Neuron (in vitro differentiated cells): ENCODE data around the gene NADK.
"Not testable (repeated sequence)": the region's sequence is repeated elsewhere in the genome, so short reads cannot be mapped to it uniquely, and the experiment has no call there.

Source experiments
- H2AFZ ChIP-seq: one replicate; pipeline ENCODE4 v1.6.1; 2013; ENCODE audit warnings: low read depth, mild to moderate bottlenecking, inconsistent platforms, low read length, moderate library complexity
- H3K27me3 ChIP-seq: one replicate; pipeline ENCODE4 v1.6.1; 2013; ENCODE audit warnings: low read length; ENCODE audit not compliant: insufficient read depth
- H3K36me3 ChIP-seq: one replicate; pipeline ENCODE4 v1.6.1; 2013; ENCODE audit warnings: low read length; ENCODE audit not compliant: insufficient read depth
- H3K4me1 ChIP-seq: one replicate; pipeline ENCODE4 v1.6.1; 2013; ENCODE audit warnings: low read length; ENCODE audit not compliant: insufficient read depth
- H3K4me3 ChIP-seq: 2 replicates; pipeline ENCODE4 v1.5.1; 2013; ENCODE audit warnings: mild to moderate bottlenecking, low read length, moderate library complexity
- H3K9me3 ChIP-seq: one replicate; pipeline ENCODE4 v1.6.1; 2013; ENCODE audit warnings: low read length

Gene NADK

DNA sequence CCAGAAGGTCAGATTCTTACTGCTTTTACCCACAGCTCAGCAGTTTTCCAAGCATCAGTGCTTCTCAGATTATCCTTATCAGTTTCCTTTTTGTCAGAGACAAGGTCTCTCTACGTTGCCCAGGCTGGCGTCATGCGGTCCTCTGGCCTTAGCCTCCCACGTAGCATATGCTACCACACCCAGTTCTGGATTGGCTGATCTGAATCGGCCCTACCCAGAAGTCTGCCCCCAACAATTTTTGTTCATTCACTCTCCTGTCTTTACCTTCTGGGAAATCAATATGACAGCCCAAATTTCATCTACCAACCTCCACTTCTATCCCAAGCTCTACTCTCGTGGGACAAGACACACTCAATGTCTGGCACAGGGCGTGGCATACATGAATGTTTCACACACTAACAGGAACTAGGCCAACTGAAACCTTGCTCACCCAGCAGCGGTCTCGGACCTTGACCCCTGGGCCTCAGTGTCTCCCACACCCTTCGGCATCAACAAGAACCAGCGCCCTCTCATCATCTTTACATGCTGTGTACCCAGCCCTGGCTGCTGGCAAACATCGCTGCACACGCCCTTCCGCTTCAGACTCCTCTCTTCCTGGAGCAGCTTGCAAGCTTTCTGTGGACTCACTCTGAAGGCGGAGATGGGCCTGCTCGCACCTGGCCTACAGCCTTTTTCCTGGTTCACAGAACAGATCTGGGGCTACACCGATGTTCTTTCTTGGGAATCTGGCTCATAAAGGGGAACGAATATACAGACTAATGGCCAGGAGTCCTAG lies 63.0 kb downstream of the NADK start:
- H3K4me1 ChIP-seq, H3K9me3 ChIP-seq, H3K4me3 ChIP-seq, H3K27me3 ChIP-seq, H2AFZ ChIP-seq: not testable (repeated sequence)
- H3K36me3 ChIP-seq, result peaks cover 22% of the 10 kb centered on the region

DNA sequence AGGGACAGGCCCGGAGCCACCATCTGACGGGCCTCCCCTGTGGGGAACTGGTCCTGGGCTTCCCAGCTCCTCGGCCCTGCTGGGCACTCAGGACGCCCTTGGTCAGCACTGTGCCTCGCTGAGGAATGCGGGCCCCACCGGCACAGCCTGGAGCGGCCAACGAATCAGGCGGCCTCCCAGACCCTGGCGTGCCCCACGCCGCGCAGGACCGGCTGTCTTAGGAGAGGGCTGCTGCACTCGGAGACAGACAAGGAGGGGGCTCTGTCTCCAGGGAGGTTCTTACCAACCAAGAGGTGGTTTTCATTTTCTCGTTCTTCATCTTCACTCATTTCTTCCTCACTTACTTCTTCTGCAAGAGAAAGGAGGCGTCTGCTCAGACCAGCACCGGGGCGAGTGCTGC lies 70.4 kb downstream of the NADK start:
- not testable (repeated sequence) for H2AFZ ChIP-seq, H3K4me3 ChIP-seq, H3K27me3 ChIP-seq

DNA sequence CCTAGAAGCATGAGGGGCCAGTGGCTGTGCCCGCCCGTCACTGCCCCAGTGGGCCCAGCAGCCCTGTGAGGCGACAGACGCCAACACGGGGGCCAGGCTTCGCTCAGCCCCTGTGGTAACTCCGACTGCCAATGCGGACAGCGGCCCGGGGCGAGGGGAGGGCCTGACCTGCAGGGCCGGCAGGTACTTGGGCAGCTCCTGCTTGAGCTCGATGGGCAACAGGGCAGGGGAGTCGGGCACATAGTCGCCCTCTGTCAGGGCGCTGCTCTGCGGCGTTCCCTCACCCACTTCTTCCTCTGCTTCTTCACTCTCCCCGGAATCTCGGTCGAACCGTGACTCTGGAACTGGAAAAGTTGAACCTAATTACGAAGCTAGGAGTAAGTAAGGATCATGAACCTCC lies 71.0 kb downstream of the NADK start:
- not testable (repeated sequence) for H3K9me3 ChIP-seq, H3K36me3 ChIP-seq, H2AFZ ChIP-seq, H3K27me3 ChIP-seq, H3K4me1 ChIP-seq, H3K4me3 ChIP-seq

More for the DNA sequence above, 70.4 kb downstream of the NADK start:
- not testable (repeated sequence) for H3K9me3 ChIP-seq, H3K36me3 ChIP-seq, H3K4me1 ChIP-seq

DNA sequence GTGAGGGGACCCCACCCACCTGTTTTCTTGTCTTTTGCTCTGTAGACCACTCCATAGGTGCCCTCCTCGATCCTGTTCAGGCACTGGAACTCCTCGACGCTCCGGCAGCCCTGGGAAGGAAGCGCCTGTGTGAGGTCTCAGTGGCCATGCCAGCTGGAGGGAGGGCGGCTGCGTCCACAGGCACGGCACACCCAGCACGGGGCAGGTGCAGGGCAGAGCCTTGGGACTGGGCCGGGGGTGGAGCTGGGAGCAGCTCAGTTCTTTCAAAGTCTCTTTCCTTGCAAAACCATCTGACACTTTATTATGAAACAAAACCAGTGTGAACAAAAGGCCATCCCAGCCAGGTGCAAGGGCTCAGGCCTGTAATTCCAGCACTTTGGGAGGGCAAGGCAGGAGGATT lies 72.6 kb downstream of the NADK start:
- not testable (repeated sequence) for H3K9me3 ChIP-seq, H3K27me3 ChIP-seq, H3K4me1 ChIP-seq, H3K4me3 ChIP-seq, H3K36me3 ChIP-seq, H2AFZ ChIP-seq

DNA sequence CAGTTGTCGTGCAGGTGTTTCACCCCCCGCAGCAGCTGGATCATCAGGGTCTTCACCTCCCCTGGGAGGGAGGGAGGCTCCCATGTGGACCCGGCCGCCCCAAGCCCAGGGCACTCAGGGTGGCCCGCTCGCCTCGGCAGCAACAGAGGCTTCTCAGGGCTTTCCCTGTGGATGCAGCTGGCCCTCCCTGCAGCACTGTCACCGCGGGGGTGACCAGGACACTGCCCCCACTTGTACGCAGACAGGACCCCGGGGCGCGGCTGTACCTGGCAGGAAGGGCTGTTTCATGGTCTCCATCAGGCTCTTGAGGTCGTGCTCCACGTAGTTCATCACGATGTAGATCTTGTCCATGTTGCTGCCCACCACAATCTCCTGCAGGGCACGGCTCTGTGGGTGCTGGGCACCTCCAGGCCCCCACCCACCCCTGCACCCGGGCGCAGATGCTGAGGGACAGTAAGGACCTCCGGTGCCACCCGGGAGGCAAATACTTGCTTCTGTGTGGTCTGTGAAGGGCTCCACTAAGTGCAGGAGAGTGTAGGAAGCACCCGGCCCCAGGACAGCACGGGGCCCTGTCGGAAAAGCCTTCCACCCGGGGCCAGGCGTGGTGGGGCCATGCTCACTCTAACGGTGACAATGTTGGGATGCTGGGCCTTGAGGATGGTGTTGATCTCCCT lies 73.8 kb downstream of the NADK start:
- not testable (repeated sequence) for H3K36me3 ChIP-seq, H3K9me3 ChIP-seq, H3K4me1 ChIP-seq, H3K4me3 ChIP-seq, H3K27me3 ChIP-seq, H2AFZ ChIP-seq

DNA sequence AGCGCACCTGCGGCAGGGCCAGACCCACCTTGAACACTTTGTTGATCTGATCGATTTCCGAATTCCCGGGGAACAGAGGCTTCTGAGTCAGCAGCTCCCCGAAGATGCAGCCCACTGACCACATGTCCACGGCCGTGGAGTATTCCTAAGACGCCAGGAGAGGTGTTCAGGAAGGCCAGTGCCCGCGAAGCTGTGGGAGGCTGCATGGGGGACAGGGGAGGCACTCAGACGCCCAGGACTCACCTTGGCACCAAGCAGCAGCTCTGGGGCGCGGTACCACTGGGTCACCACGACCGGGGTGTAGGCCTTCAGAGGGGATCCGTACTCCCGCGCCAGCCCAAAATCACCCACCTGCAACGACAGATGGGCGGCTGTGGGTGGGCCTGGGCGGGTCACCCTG lies 74.5 kb downstream of the NADK start:
- H2AFZ ChIP-seq, result no peak overlapping the region
- H3K27me3 ChIP-seq, result no peaks in the 10 kb centered on the region
- H3K9me3 ChIP-seq, result no peaks in the 10 kb centered on the region
- no peak overlapping the region for H3K4me3 ChIP-seq
- H3K4me1 ChIP-seq, result no peaks in the 10 kb centered on the region
- peaks cover 7% of the 10 kb centered on the region for H3K36me3 ChIP-seq

DNA sequence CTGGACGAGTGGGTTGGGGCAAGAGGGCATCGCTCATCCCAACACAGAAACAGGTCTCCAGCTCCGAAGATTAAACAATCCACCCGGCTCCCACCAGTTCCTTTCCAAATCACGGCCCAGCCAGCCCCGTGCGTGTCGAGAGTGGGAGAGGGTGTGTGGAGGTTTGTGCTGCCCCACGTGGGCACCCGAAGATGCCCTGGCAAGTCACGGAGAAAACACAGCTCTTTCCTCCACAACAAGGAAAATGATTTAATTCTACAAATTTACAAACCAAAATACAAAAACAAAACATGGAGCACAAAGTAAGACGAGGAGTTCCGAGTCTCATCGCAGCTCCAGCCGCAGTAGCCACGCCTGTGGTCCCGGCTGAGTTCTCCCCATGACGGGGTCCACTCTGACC lies 75.8 kb downstream of the NADK start:
- not testable (repeated sequence) for H3K9me3 ChIP-seq, H3K27me3 ChIP-seq, H2AFZ ChIP-seq, H3K36me3 ChIP-seq, H3K4me1 ChIP-seq, H3K4me3 ChIP-seq
